Stimulated activated CD4-positive, alpha-beta T cell treated with anti-CD3 and anti-CD28 coated beads, Interleukin-2, amount 100 ng/mL, for 4 hours (primary cell): Measurements from ENCODE around the gene NDUFB8.
A peak's percentile ranks its signal among the peaks of the same experiment; 100 is the strongest.

Experiments used
- DNase-seq: peaks from one replicate; pipeline ENCODE4 v3.0.0-alpha.2; 2020; ENCODE audit warnings: low read depth

NDUFB8 gene

GRCh38 chr10:100537475-100537874, 7.8 kb upstream of the NDUFB8 start:
- no peak for DNase-seq

- peak; percentile 86 for DNase-seq
Measured at GRCh38 chr10:100535715-100536353, 6.2 kb upstream of the NDUFB8 start, which contains the start of gene HIF1AN. HIF1AN (plus strand) TSS chr10:100535943; CDS start chr10:100535959, 16 bp downstream.

GRCh38 chr10:100535338-100535714, 5.7 kb upstream of the NDUFB8 start:
- DNase-seq = no peak

GRCh38 chr10:100534726-100535125, 5.1 kb upstream of the NDUFB8 start:
- no peak for DNase-seq

- DNase-seq = no peak
Measured at GRCh38 chr10:100531761-100532160, 2.1 kb upstream of the NDUFB8 start.

- no peak for DNase-seq
Measured at GRCh38 chr10:100528921-100529474, 673 bp downstream of the NDUFB8 start.

- DNase-seq = no peak
Measured at GRCh38 chr10:100528123-100528886, 1.4 kb downstream of the NDUFB8 start.

- DNase-seq = no peak
Measured at GRCh38 chr10:100524638-100525037, 5.0 kb downstream of the NDUFB8 start.

- no peak for DNase-seq
Measured at GRCh38 chr10:100524206-100524605, 5.5 kb downstream of the NDUFB8 start.

GRCh38 chr10:100522945-100523344, 6.7 kb downstream of the NDUFB8 start:
- DNase-seq = no peak

- DNase-seq = no peak
Measured at GRCh38 chr10:100522107-100522801, 7.4 kb downstream of the NDUFB8 start.

GRCh38 chr10:100520811-100521210, 8.9 kb downstream of the NDUFB8 start:
- DNase-seq = no peak

GRCh38 chr10:100519311-100520051, 10.2 kb downstream of the NDUFB8 start, which contains the start of gene SEC31B:
SEC31B (minus strand) TSS chr10:100519861; CDS start chr10:100516952, 2,909 bp downstream.
- DNase-seq = no peak

GRCh38 chr10:100518761-100519241, 10.9 kb downstream of the NDUFB8 start:
- peak; percentile 39 for DNase-seq

- no peak for DNase-seq
Measured at GRCh38 chr10:100516847-100517246, 12.8 kb downstream of the NDUFB8 start.

- no peak for DNase-seq
Measured at GRCh38 chr10:100515612-100516011, 14.1 kb downstream of the NDUFB8 start.

- DNase-seq = peak; percentile 50
Measured at GRCh38 chr10:100510533-100511308, 18.9 kb downstream of the NDUFB8 start.

GRCh38 chr10:100509241-100509840, 20.3 kb downstream of the NDUFB8 start:
- DNase-seq = peak; percentile 55

- peak; percentile 39 for DNase-seq
Measured at GRCh38 chr10:100508691-100509150, 20.9 kb downstream of the NDUFB8 start.

- no peak for DNase-seq
Measured at GRCh38 chr10:100508266-100508665, 21.4 kb downstream of the NDUFB8 start.
